Fibroblast of peridontal ligament (primary cell): ENCODE measurements around the gene SMARCD3.

ENCODE experiments used
- DNase-seq: peaks from one replicate; pipeline ENCODE4 v3.0.0-alpha.2; 2010; ENCODE audit errors: extremely low read depth

SMARCD3 gene

DNA sequence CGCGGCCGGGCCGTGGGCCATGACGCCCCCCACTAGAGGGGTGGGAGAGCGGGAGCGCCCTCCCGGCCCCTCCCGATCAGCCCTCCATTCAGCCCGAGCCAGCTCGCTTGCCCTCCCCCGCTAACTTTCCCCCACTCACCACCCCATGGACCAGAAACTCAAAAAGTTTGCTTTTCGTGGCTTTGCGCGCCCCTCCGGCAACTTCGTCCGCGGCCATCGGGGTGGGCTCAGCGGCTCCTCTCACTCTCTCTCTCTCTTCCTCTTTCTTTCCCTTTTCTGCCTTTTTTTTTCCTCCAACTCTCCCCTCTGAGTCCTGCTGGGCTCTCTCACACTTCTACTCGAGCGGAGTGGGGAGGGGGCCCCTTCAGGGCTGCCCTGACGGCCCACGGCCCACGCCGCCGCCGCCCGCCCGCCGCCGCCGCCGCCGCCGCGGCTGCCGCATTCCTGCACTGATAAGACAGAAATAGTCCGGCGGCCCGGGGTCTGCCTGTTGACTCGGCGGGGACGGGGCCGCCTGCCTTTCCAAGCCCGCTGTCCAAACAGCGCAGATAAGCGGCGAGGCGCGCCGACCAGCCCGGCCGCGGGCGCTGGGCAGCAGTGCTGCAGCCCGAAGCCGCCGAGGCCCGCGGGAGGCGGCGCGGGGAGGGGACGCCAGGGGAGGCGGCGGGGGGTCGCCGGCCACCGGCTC, at the start of gene SMARCD3:
Gene SMARCD3, minus strand, starts transcription at position 349 of the 688 bp plus-strand sequence. Its CDS starts 132 bp downstream, at position 217.
- DNase-seq, result peak; percentile 51

DNA sequence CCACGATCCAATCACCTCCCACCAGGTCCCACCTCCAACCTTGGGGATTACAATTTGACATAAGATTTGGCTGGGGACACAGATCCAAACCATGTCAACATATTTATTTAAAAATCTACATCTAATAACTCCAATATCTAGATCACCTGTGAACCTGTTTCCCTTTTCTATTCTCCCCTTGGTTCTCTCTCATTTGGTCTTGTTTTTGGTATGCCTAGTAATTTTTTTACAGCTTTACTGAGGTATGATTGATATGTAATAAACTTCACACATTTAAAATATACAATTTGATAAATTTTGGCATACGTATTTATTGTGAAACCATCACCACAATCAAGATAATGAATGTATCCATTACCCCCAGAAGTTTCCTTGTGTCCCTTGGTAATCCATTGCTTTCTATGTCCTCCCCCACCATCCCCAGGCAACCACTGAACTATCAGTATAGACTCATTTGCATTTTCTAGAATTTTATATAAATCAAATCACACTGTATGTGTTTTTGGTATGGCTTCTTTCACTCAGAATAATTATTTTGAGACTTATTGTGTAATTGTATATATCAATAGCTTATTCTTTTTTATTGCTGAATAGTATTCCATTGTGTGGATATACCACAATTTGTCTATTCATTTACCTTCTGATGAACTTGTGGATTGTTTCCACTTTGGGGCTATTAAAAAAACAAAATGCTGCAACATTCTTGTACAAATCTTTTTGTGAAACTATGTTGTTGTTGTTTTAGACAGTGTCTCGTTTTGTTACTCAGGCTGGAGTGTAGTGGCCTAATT, 47.9 kb upstream of the SMARCD3 start:
- DNase-seq, result no peak

DNA sequence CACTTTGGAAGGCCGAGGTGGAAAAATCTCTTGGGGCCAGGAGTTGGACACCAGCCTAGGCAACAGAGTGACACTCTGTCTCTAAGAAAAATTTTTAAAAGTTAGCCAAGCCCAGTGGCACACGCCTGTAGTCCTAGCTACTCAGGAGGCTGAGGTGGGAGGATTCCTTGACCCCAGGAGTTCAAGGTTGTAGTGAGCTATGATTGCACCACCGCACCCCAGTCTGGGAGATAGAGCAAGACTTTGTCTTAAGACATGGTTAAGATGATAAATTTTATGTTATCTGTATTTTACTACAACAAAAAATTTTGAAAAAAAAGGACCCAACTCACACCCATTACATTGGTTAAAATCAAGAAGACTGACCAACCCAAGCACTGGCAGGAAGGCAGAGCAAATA, 44.4 kb upstream of the SMARCD3 start:
- DNase-seq, result no peak

DNA sequence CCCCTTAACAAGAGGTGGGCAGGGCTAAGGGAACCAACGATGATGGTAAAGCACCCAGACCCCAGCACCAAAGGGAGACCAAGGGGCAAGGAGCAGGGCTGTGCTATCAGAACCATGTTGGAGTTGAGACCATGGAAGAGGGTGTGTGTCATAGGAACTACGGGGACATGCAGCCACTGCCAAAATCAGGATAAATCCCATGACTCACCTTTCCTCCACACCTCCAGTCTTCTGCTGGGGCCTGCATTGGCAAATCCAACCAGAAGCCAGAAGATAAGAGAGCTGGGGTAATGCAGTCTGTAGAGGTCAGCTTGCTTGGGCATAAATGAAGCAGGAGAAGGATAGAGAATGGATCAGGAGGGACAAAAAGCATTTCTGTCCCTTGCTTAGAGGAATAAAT, 42.7 kb upstream of the SMARCD3 start:
- no peak for DNase-seq

DNA sequence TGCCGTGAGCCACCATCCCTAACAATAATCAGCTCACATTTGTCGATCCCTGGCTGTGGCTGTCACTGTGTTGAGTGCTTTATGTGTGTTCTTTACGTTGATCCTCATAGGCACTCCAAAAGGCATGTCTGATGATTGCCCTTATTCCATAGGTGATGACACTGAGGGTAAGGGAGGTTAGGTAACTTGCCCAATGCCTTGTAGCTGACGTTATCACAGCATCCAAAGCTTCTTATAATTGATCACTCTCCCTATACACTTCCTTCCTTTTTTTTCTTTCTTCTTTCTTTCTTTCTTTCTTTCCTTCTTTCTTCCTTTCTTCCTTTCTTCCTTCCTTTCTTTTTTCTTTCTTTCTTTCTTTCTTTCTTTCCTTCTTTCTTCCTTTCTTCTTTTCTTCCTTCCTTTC, 41.9 kb upstream of the SMARCD3 start:
- no peak for DNase-seq

DNA sequence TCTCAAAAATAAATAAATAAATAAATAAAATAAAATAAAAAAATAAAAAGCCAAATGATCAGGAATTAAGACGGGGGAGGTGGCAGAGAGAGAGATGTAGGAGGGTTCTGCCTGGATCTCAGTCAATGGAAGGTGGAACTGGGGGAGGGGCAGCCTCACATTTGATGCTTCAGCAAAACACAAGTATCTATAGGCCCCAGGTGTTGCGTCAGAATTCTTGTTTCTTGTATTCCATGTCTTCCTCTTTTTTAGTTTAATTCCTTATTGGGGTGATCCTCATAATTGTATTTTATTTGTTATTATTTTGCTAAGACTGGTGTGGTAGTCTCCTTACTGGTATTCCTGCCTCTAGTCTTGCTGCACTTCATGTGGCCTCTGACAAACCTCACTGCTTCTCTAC, 41.4 kb upstream of the SMARCD3 start:
- DNase-seq, result no peak

DNA sequence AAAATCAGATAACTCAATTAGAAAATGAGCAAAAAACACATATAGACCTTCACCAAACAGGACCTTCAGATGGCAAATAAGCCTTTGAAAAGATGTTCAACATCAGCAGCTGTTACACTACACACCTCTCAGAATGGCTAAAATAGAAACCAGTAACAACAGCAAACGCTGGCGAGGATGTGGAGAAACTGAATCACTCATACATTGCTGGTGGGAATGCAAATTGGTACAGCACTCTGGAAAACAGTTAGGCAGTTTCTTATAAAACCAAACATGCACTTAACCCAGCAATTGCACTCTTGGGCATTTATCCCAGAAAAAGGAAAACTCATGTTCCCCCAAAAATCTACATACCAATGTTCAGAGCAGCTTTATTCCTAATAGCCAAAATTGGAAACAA, 37.7 kb upstream of the SMARCD3 start:
- peak; percentile 72 for DNase-seq

DNA sequence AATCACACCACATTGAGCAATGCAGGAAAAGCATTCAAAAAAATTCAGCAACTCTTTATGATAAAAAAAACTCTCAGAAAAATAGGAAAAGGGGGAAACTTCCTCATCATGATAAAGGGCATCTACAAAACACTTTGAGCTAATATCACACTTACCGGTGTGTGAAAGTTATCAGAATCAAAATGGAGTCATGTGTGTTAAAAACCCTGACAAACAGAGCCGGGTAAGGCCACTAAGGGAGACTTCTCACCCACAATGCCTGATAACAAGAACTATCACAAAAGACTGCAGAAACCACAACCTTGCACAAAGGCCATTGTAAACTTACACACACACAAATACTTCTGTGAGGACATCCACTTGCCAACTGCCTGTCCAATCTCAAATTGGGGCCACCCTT, 34.8 kb upstream of the SMARCD3 start:
- no peak for DNase-seq

DNA sequence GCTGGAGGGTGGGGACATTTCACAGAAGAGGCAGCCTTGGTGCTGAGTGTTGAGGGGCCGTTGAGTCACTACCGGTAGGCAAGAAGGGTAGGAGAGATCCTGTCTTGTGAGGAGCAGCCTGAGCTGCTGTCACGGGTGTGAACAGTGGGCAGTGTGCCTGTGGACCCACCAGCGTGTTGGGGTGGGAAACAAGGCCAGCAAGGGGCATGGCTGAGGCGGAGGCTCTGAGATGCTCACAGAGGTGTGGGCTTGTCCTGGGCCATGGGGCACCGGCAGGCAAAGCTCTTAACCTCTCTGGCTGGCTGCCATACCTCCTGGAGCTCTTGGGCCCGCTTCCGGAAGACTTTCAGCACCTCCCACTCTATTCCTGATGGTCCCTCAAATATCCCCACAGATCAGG, 33.6 kb upstream of the SMARCD3 start:
- DNase-seq, result no peak

DNA sequence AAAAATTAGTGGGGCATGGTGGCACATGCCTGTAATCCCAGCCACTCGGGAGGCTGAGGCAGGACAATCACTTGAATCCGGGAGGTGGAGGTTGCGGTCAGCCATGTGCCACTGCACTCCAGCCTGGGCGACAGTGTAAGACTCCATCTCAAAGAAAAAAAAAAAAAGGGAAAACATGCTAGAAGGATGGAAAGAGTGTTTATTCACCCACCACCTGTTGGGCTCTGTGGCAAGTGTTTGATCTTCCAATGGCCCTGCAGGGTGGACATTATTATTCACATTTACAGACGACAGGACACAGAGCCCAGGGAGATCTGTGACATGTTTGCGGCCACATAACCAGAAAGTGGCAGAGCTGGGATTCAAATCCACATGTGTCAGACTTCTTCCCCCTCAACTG, 33.2 kb upstream of the SMARCD3 start:
- no peak for DNase-seq

DNA sequence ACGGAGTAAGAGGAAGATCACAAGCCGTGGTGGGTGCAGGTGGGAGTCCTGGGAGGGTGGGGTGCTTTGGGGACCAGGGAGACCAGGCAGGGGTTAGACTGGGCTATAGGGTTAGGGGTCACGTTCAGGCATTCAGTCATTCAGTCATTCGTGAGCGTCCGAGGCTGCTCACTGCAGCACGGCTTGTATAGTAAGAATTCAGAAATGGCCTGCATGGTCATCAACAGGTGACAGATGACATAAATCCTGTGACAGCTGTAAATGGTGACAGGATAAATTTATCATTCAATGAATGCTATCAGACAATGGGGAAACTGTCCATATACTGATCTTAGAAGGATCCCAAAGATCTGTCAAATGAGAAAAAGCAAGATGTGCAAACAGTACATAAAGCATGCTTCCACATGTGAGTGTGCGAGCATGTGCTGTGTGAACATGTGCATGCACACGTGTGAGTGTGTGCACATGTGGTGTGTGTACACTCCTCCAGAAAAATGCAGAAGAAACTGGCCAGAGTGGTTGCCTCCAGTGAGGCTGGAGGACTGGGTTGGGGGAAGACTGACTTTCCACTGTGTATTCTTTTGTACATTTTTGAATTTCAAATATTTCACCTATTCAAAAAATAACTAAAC, 32.0 kb upstream of the SMARCD3 start:
- DNase-seq, result no peak

DNA sequence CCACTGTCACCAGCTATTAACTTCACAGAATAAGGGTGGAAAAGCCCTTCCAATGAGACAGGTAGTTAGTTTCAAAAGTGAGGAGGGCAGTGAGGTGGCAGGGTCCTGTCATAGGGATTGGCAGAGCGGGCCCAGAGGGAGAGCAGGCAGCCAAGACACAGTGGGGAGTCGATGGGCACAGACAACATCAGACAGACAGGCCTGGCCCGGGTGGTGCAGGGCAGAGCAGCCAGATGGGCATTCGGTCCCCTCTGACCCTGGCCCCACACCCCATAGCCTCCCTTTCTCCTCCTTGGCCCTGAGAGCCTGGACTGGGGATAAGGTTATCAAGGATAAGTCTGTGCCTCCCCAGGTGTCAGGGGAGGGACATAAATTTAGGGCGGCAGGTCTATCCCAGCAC, 31.4 kb upstream of the SMARCD3 start:
- DNase-seq, result no peak

DNA sequence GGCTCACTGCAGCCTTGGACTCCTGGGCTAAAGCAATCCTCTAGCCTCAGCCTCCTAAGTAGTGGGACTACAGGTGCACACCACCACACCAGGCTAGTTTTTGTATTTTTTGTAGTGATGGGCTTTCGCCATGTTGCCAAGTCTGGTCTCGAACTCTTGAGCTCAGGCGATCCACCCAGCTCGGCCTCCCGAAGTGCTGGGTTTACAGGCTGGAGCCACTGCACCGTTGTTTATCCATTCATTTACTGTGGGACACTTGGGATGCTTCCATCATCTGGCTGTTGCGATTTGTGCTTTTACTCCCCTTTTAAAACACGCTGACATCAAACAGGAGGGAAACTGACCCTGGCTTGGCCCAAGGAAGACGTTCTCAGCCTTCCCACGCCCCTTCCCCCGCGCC, 30.5 kb upstream of the SMARCD3 start:
- DNase-seq, result no peak

DNA sequence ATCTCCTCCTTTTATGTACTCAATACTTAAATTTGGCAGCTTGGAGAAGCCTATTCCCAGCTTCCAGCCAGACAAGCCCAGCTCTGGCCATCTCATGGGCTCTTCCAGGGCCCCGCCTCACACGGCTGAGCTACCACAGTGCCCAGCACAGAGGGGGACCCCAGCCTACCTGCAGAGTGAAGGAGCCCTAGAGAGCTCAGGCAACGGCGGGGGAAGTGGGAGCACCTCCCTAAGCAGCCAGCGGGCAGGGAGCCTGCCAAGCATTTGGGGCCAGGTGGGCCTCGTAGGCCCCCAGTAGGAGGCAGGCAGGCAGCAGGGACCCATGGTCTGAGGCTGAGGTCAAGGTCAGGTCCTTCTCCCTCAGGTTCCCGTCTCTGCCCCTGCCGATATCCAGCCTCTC, 29.1 kb upstream of the SMARCD3 start:
- DNase-seq, result no peak

DNA sequence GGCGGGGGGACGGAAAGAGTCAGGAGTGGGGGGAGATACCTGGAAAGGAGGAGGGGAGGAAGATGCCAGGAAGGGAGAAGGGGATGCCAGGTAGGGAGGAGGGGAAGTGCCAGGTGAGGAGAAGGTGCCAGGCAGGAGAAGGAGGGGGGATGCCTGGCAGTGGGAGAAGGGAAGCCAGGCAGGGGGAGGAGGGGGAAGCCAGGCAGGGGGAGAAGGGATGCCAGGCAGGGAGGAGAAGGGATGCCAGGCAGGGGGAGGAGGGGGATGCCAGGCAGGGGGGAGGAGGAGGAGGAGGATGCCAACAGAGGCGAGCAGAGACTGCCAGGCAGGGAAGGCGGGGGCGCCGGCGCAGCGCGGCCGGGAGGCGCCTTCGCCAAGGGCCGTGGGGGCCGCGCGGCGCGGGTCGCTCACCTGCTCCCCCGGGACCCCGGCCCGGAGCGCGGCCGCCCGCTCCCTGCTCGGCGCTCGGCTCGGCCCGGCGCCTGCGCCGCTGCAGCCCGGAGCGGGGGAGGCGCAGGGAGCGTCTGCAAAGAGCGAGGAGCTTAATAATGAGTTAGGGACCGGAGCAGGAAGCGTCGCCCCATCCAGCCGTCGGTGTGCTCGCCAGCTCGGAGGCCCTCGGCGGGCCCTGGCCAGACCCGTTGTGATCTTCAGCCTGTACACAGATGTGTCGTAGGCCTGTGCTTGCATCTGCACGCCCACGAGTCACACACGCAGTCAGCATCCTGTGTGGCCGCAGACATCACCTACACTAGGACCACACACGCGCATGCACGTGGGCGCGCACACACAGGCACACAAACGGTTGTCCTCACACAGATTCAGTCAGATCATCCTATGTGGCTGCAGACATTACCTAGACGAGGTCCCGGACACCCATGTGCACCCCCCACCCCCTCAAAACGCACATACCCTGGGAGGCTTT, 28.4 kb upstream of the SMARCD3 start:
- DNase-seq, result peak; percentile 43

DNA sequence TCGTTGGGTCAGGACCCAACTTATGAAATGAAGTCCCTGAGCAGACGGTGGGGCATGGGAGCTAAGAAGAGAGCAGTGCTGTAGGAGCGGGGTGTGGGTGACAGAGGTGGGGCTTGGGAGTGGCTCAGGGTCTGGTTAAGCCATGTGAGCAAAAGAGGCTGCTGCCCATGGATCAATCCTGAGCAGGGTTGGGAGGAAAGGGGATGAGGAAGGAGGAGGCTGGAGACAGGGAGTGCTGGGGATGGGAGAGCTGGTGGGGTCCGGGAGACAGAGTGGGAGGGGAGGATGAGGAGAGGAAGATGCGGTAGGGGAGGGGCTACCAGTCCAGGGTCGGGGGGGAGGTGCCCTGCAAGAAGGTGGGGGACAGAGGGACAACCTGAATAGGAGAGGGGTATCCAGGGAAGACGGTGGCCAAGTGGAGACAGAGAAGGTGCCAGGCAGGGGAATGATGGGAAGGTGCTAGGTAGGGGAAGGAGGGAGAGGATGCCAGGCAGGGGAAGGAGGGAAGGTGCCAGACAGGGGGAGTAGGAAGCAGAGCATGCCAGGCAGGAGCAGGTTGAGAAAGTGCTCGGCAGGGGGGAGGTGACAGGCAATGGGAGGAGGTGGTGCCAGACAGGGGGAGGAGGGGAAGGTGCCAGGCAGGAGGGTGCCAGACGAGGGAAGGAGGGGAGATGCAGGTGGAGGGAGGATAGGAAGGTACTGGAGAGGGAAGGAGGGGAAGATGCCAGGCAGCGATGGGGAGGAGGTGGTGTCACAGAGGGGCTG, 27.5 kb upstream of the SMARCD3 start:
- no peak for DNase-seq

DNA sequence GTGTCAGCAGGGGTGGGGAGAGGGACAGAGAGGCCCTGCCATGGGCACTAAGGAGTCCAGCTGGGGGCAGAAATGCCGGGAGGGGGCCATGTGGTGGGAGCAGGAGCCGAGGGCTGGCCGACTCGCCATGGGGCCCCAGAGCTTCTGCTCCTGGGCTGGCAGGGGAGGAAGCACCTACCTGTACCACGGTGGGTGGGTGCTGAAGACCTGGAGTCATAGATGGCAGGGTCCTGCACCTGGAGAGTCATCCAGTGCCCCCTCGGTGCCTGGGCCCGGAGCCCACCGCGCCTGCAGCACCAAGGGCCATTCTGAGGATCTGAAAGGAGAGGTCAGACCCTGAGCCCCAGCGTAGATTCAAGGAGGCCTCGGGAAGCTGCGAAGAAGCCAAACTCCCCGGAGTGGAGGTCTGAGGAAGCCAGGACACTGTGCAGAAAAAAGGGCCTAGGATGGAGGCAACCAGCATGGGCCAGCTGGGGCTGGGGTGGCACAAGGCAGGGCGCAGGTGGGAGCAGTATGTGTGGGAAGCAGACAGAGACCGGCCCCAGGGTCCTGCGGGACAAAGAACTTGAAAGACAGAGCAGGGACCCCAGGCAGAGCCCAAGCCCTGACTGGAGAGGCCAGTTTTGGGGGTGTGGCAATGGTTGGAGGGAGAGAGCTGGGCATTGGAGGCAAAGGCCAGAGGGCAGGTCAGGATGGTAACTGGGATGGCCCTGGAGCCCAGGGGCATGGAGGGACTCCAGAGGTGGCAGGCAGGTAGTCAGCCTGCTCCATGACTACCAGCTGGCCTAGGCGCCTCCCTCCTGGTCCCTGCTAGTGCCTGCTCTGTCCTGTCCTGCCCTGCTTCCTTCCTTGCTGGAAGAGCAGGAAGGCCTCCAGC, 26.7 kb upstream of the SMARCD3 start:
- DNase-seq, result no peak

DNA sequence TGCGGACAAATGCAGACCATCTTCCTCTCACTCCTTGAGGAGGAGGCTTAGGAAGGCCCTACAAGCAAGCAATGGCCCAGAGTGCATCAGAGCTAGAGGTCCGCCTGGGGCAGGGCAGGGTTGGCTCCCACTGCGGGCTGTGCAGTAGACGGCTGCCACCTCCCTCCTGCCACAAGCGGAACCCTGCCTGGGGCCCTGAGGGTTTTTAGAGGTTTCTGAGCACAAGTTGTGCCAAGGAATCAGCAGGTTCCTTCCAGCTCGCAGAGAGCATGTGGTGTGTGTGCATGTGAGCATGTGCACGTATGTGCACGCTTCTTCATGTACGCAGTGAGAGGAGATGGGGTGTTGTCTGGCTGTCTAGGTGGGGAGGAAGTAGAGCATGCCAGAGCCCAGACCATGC, 25.9 kb upstream of the SMARCD3 start:
- DNase-seq, result no peak

DNA sequence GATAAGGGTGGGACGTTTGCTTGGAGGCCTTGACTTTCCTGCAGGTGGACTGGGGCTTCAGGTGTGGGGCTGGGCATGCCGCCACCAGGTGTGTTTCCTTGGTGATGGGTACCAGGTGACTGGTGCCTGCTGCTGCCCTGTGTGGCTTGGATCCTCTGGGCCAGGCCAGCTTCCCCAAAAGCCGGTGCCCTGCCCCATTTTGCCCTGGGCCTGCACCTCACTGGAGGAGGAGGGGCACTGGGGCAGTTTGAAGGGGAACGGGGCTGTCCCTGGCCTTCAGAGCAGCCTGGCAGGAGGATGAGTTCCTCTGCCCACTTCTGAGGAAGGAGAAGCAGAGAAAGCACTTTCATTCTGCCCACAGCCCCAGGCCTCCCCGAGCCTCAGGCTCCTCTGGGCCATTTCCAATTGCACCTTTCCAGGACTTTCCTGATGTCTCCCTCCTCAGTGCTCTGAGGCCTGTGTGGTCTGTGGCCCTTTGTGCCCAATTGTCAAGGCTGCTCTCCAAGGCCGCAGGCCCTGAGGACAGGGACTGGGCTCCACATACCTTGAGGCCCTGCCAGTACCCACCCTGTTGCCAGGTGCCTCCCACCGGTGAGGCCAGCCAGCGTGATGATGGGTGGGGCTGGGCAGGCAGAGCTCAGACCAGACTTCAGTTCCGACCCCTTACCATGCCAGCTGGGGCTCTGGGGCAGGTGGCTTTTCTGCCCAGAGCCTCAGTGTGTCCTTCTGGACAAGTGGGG, 25.3 kb upstream of the SMARCD3 start:
- DNase-seq, result no peak
